H1 (cell line): ENCODE measurements around the gene TBX18. TPM values are rescaled to one million over a fixed set of nuclear protein-coding genes. Genes with fewer than 3 reads are reported as not detected.

ENCODE experiments used
- CTCF ChIA-PET: fragments of 300-600 bp; sonication (Branson Sonifier 250); formaldehyde crosslinking; loops from one replicate; lab custom pipeline; 2021; ENCODE audit not compliant: partially characterized antibody; lab: Charles Lee
- POLR2A ChIA-PET: fragments of 300-600 bp; sonication (Branson Sonifier 250); formaldehyde crosslinking; loops from one replicate; lab custom pipeline; 2021; ENCODE audit warnings: inconsistent platforms; ENCODE audit not compliant: partially characterized antibody; lab: Charles Lee
- DNase-seq, 2 experiments: peaks; one replicate each; pipeline versions ENCODE4 v3.0.0 to v3.0.0-alpha.2; 2010 to 2022; ENCODE audit warnings: low spot score in 2 of 2, low read depth in 1 of 2, mixed read lengths in 1 of 2
- FAIRE-seq: peaks from 2 replicates; lab custom pipeline; 2011; peaks lifted over from hg19 to GRCh38; lab: Jason Lieb, UNC
- H2AFZ ChIP-seq: 2 replicates; pipeline ENCODE4 v1.8.1; 2012; ENCODE audit warnings: low read length, inconsistent platforms
- H2AK5ac ChIP-seq: 2 replicates; pipeline ENCODE4 v1.6.1; 2013; ENCODE audit warnings: low read depth, low read length
- H2BK120ac ChIP-seq: replicated peaks from 2 replicates; pipeline ENCODE3; 2013; ENCODE audit warnings: low read depth, low read length, inconsistent platforms
- H2BK12ac ChIP-seq: 2 replicates; pipeline ENCODE4 v1.6.1; 2013; ENCODE audit warnings: low read depth, low read length
- H2BK15ac ChIP-seq: 2 replicates; pipeline ENCODE4 v1.6.1; 2013; ENCODE audit warnings: low read length
- H2BK20ac ChIP-seq: 2 replicates; pipeline ENCODE4 v1.6.1; 2013; ENCODE audit warnings: low read length
- H2BK5ac ChIP-seq: 2 replicates; pipeline ENCODE4 v1.6.1; 2013; ENCODE audit warnings: low read depth, low read length
- H3K14ac ChIP-seq: 2 replicates; pipeline ENCODE4 v1.6.1; 2013; ENCODE audit warnings: inconsistent platforms; ENCODE audit not compliant: insufficient read length
- H3K18ac ChIP-seq: 2 replicates; pipeline ENCODE4 v1.6.1; 2013; ENCODE audit warnings: low read length; ENCODE audit errors: extremely low read depth
- H3K23ac ChIP-seq: 2 replicates; pipeline ENCODE4 v1.6.1; 2013; ENCODE audit warnings: inconsistent platforms; ENCODE audit not compliant: insufficient read length
- H3K23me2 ChIP-seq: 2 replicates; pipeline ENCODE4 v1.6.1; 2013; ENCODE audit warnings: low read depth, low read length
- H3K27ac ChIP-seq: 2 replicates; pipeline ENCODE4 v1.6.1; 2011; ENCODE audit warnings: low read depth, low read length, inconsistent platforms
- H3K27me3 ChIP-seq, 4 experiments: replicated peaks in 1 of 4; 1 replicate in 1 of 4; 2 replicates in 3 of 4; pipeline versions ENCODE4 v1.6.1 to v1.8.1; 2011 to 2013; ENCODE audit warnings: low read length in 3 of 4, mild to moderate bottlenecking in 3 of 4, inconsistent platforms in 2 of 4, mixed read lengths in 2 of 4, moderate library complexity in 1 of 4; ENCODE audit not compliant: control insufficient read depth in 3 of 4, insufficient read depth in 3 of 4; ENCODE audit errors: extremely low read depth in 1 of 4
- H3K36me3 ChIP-seq, 4 experiments: 2 replicates each; pipeline versions ENCODE4 v1.6.1 to v1.8.1; 2011 to 2013; ENCODE audit warnings: mild to moderate bottlenecking in 4 of 4, low read length in 3 of 4, moderate library complexity in 2 of 4, control low read depth in 1 of 4, inconsistent platforms in 1 of 4; ENCODE audit not compliant: insufficient read depth in 4 of 4, control insufficient read depth in 2 of 4
- H3K4ac ChIP-seq: replicated peaks from 2 replicates; pipeline ENCODE3; 2013; ENCODE audit warnings: low read length, low read depth, mixed read lengths, inconsistent platforms; ENCODE audit not compliant: insufficient read length
- H3K4me1 ChIP-seq, 4 experiments: replicated peaks in 1 of 4; 1 replicate in 1 of 4; 2 replicates in 3 of 4; pipeline versions ENCODE4 v1.6.1 to v1.8.1; 2011 to 2013; ENCODE audit warnings: low read length in 3 of 4, inconsistent platforms in 2 of 4, mixed read lengths in 1 of 4; ENCODE audit not compliant: insufficient read depth in 4 of 4, control insufficient read depth in 3 of 4
- H3K4me2 ChIP-seq, 2 experiments: 2 replicates each; pipeline versions ENCODE4 v1.6.1 to v1.8.1; 2011 to 2013; ENCODE audit warnings: low read depth in 2 of 2, low read length in 2 of 2, control low read depth in 1 of 2, inconsistent platforms in 1 of 2, mild to moderate bottlenecking in 1 of 2; ENCODE audit not compliant: insufficient read depth in 1 of 2
- H3K4me3 ChIP-seq, 4 experiments: fragments of 200-600, 300-600 bp in 1 of 4; sonication (generic), shearing (Covaris generic), sonication (Bioruptor Twin) in 1 of 4; 2 replicates each; pipeline versions ENCODE4 v1.5.1 to v1.8.1; 2011 to 2016; ENCODE audit warnings: low read length in 4 of 4, low read depth in 3 of 4, control low read depth in 2 of 4, inconsistent platforms in 2 of 4, mild to moderate bottlenecking in 2 of 4, mixed read lengths in 1 of 4, moderate library complexity in 1 of 4; ENCODE audit not compliant: insufficient read depth in 2 of 4; ENCODE audit errors: extremely low read depth in 1 of 4
- H3K56ac ChIP-seq: replicated peaks from 2 replicates; pipeline ENCODE3; 2013; ENCODE audit warnings: low read depth, mild to moderate bottlenecking, mixed read lengths, low read length, inconsistent platforms; ENCODE audit not compliant: insufficient read length
- H3K79me1 ChIP-seq: 2 replicates; pipeline ENCODE4 v1.6.1; 2013; ENCODE audit warnings: low read depth, low read length, control low read depth
- H3K79me2 ChIP-seq, 2 experiments: 2 replicates each; pipeline versions ENCODE4 v1.6.1 to v1.8.1; 2012 to 2013; ENCODE audit warnings: low read length in 2 of 2, mild to moderate bottlenecking in 2 of 2, inconsistent platforms in 1 of 2; ENCODE audit not compliant: insufficient read depth in 2 of 2, control insufficient read depth in 1 of 2
- H3K9ac ChIP-seq, 4 experiments: replicated peaks in 1 of 4; 1 replicate in 1 of 4; 2 replicates in 3 of 4; pipeline versions ENCODE4 v1.6.1 to v1.8.1; 2011 to 2013; ENCODE audit warnings: low read depth in 3 of 4, low read length in 3 of 4, control low read depth in 2 of 4, mild to moderate bottlenecking in 2 of 4, moderate library complexity in 2 of 4, inconsistent platforms in 1 of 4; ENCODE audit errors: extremely low read depth in 1 of 4
- H3K9me3 ChIP-seq, 2 experiments: 2 replicates each; pipeline versions ENCODE4 v1.6.1 to v1.8.1; 2012 to 2013; ENCODE audit warnings: mild to moderate bottlenecking in 2 of 2, moderate library complexity in 2 of 2, control low read depth in 1 of 2, inconsistent platforms in 1 of 2, low read depth in 1 of 2, low read length in 1 of 2, mixed read lengths in 1 of 2; ENCODE audit not compliant: insufficient read depth in 2 of 2
- H4K20me1 ChIP-seq, 2 experiments: replicated peaks in 1 of 2; 2 replicates each; pipeline versions ENCODE3 to v1.8.1; 2011 to 2013; ENCODE audit warnings: inconsistent platforms in 2 of 2, low read length in 2 of 2, mild to moderate bottlenecking in 1 of 2; ENCODE audit not compliant: insufficient read depth in 2 of 2, control insufficient read depth in 1 of 2
- H4K5ac ChIP-seq: 2 replicates; pipeline ENCODE4 v1.6.1; 2013; ENCODE audit warnings: low read length, low read depth, mixed read lengths, inconsistent platforms; ENCODE audit not compliant: insufficient read length
- H4K8ac ChIP-seq: 2 replicates; pipeline ENCODE4 v1.8.0; 2013; ENCODE audit warnings: mild to moderate bottlenecking, moderate library complexity, low read length, inconsistent platforms; ENCODE audit not compliant: insufficient read depth; ENCODE audit errors: extremely low read depth
- H4K91ac ChIP-seq: replicated peaks from 2 replicates; pipeline ENCODE3; 2013; ENCODE audit warnings: low read length, mixed read lengths, inconsistent platforms; ENCODE audit not compliant: insufficient read length
- ASH2L ChIP-seq: fragments of 200-600, 300-600 bp; sonication (generic); IDR thresholded peaks from one replicate; pipeline ENCODE4 v1.7.1; 2017; ENCODE audit warnings: low read length
- BRCA1 ChIP-seq: IDR thresholded peaks from 2 replicates; pipeline ENCODE4 v1.6.1; 2012; ENCODE audit warnings: low read depth, low read length, improper control_type of control experiment
- CBX5 ChIP-seq: fragments of 300-800, 300-1000 bp; sonication (generic); IDR thresholded peaks from 2 replicates; pipeline ENCODE4 v1.7.1; 2016; ENCODE audit warnings: antibody characterized with exemption, low read length, low read depth
- CBX8 ChIP-seq: fragments of 300-800, 300-1000 bp; sonication (generic); IDR thresholded peaks from 2 replicates; pipeline ENCODE4 v1.7.1; 2016; ENCODE audit warnings: low read depth, low read length, borderline replicate concordance
- CHD2 ChIP-seq: IDR thresholded peaks from 2 replicates; pipeline ENCODE4 v1.6.1; 2012; ENCODE audit warnings: low read length, improper control_type of control experiment
- CTBP2 ChIP-seq: IDR thresholded peaks from 2 replicates; pipeline ENCODE4 v1.7.0; 2011; ENCODE audit warnings: borderline replicate concordance, mild to moderate bottlenecking, moderate library complexity, mixed read lengths, low read length; ENCODE audit not compliant: insufficient read depth, insufficient read length
- HDAC6 ChIP-seq: IDR thresholded peaks from one replicate; pipeline ENCODE4 v1.7.1; 2012; ENCODE audit warnings: low read depth, mild to moderate bottlenecking, inconsistent platforms, low read length, moderate library complexity
- NRF1 ChIP-seq: IDR thresholded peaks from 2 replicates; pipeline ENCODE4 v1.6.1; 2011; ENCODE audit warnings: mild to moderate bottlenecking, low read depth, low read length, improper control_type of control experiment
- POU5F1 ChIP-seq: IDR thresholded peaks from 2 replicates; pipeline ENCODE4 v1.6.1; 2011; ENCODE audit warnings: low read depth, mild to moderate bottlenecking, low read length, moderate library complexity
- RBBP5 ChIP-seq: IDR thresholded peaks from 2 replicates; pipeline ENCODE4 v1.7.1; 2012; ENCODE audit warnings: low read depth, mild to moderate bottlenecking, inconsistent platforms, low read length, moderate library complexity, borderline replicate concordance
- RFX5 ChIP-seq: IDR thresholded peaks from 2 replicates; pipeline ENCODE4 v1.6.1; 2011; ENCODE audit warnings: low read depth, low read length, improper control_type of control experiment, borderline replicate concordance
- SIN3A ChIP-seq, 2 experiments: IDR thresholded peaks in 1 of 2; conservative IDR thresholded peaks in 1 of 2; 2 replicates each; pipeline ENCODE4 v1.6.1; 2011 to 2012; ENCODE audit warnings: low read length in 2 of 2, improper control_type of control experiment in 1 of 2, low read depth in 1 of 2, mild to moderate bottlenecking in 1 of 2
- TAF1 ChIP-seq: IDR thresholded peaks from 2 replicates; pipeline ENCODE4 v1.6.1; 2011; ENCODE audit warnings: mild to moderate bottlenecking, low read depth, low read length
- WGBS, 2 experiments: shearing (Covaris generic) in 1 of 2; methylation state at CpG; one replicate each; pipeline versions ENCODE4 v1.1.6 to v1.1.7; 2013 to 2015; ENCODE audit warnings: low lambda C conversion rate in 2 of 2, mixed read lengths in 2 of 2, inconsistent platforms in 1 of 2, low coverage in 1 of 2, missing lambda C conversion rate in 1 of 2; ENCODE audit not compliant: insufficient replicate concordance in 2 of 2, insufficient coverage in 1 of 2, insufficient read length in 1 of 2; ENCODE audit errors: extremely low coverage in 1 of 2, missing lambda C conversion rate in 1 of 2; 5-methylcytosine and 5-hydroxymethylcytosine counted together
- polyA plus RNA-seq, 7 experiments: library from polyadenylated mRNA; depleted of rRNA in 3 of 7; stranded (reverse) in 5 of 7; unstranded in 2 of 7; fragments of >200 nt in 5 of 7; fragments of 200-250 nt in 2 of 7; gene quantifications; 1 replicate in 5 of 7; 2 replicates in 1 of 7; 4 replicates in 1 of 7; pipeline versions ENCODE4 v1.2.1 to v1.2.3, GENCODE V29; 2011 to 2013; ENCODE audit warnings: missing spikeins in 2 of 7, mixed read lengths in 2 of 7
- total RNA-seq: library from RNA; stranded (reverse); fragmentation: NEBNext Ultra II Directional; extraction: Animal tissue kit (Norgen Biotek cat#: 25700); gene quantifications from 2 replicates; pipeline ENCODE4 v1.2.1, GENCODE V29; 2021
- TF ChIP-seq, protein P1 (sequence below): IDR thresholded peaks from 2 replicates; pipeline ENCODE4 v1.6.1; 2012; ENCODE audit warnings: inconsistent platforms

The TBX18 gene
- total and polyA plus RNA-seq, 2 of the 8 experiments (the other 6 are each of a cell fraction or from before 2014, with no cell fraction given): 0.02 TPM; not detected in 1

DNA sequence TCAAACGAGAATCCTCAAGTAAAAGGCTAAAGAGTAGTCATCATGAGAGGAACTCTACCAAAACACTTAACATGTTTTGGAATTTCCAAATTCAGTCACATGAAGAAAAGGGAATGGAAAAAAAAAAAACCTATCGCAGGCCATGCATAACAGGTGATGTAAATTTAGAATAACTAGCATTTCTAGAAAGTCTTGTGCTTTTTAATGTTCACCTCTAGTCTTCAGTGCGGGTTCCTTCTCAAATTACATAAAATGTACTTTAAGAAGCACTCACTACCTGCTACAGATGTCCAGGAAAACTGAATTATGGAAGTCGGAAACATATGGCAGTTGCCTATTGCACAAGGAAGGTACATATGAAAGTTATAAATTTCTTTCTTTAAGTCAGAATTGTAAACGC lies 6.1 kb upstream of the TBX18 start:
- no peak overlapping the region for H3K27ac ChIP-seq
- no peak overlapping the region for H3K4ac ChIP-seq
- H3K79me2 ChIP-seq: no peaks in the 10 kb centered on the region
- no peak overlapping the region for H3K4me3 ChIP-seq
- no peaks in the 10 kb centered on the region for H3K36me3 ChIP-seq
- no peak overlapping the region for H3K18ac ChIP-seq
- no peaks in the 10 kb centered on the region; a peak in 1 of 4 replicates for H3K9me3 ChIP-seq
- H2BK20ac ChIP-seq: no peak overlapping the region
- H2AK5ac ChIP-seq: no peak overlapping the region
- H2BK15ac ChIP-seq: no peak overlapping the region
- no peak overlapping the region for H2BK120ac ChIP-seq
- no peaks in the 10 kb centered on the region for H3K79me1 ChIP-seq
- H4K20me1 ChIP-seq: peaks cover 15 to 21% of the 10 kb centered on the region in 2 experiments
- WGBS, 2 experiments: 41% methylated on average over 5 of the region's 5 CpGs; no CpG with 5 or more reads in 1 of the 2 experiments
- H2BK12ac ChIP-seq: no peak overlapping the region
- no peak overlapping the region for H3K23ac ChIP-seq
- H3K9ac ChIP-seq: no peak overlapping the region
- no peak overlapping the region for H3K56ac ChIP-seq
- H3K27me3 ChIP-seq: peaks cover 76 to 100% (median 90%) of the 10 kb centered on the region in 4 experiments
- no peak overlapping the region for H2AFZ ChIP-seq
- CTCF ChIA-PET: interaction anchor here (1.0 to 2.1 kb wide), 2 partner anchors 8 kb away, joined by 4 to 11 read pairs; no protein-coding TSS in a partner anchor
- no peak overlapping the region for H4K91ac ChIP-seq
- FAIRE-seq (no peak), DNase-seq (no peak)
- H2BK5ac ChIP-seq: no peak overlapping the region
- H4K8ac ChIP-seq: no peak overlapping the region
- H3K14ac ChIP-seq: no peak overlapping the region
- no peak overlapping the region for H3K4me2 ChIP-seq
- POLR2A ChIA-PET: no interaction called here
- H3K4me1 ChIP-seq: peaks cover 0 to 18% (median 9%) of the 10 kb centered on the region in 4 experiments; a peak in 4 of 7 replicates
- peaks cover 11% of the 10 kb centered on the region; the same call in 1 of the 2 replicates for H3K23me2 ChIP-seq
- H4K5ac ChIP-seq: no peak overlapping the region
- TF ChIP-seq BRCA1 (no peak), NRF1 (no peak), CBX5 (no peak), HDAC6 (no peak), TAF1 (no peak), CBX8 (no peak), CTBP2 (no peak), RFX5 (no peak), POU5F1 (no peak), CHD2 (no peak), RBBP5 (no peak), ASH2L (no peak), SIN3A (conservative IDR thresholded peaks at IDR 0.05 in 1 of 2, IDR thresholded peaks at IDR 0.05 in 1 of 2; ENCODE audit: low read depth in 1 of 2, low read length in 2 of 2) (no peak)
- TF ChIP-seq, protein P1, sequence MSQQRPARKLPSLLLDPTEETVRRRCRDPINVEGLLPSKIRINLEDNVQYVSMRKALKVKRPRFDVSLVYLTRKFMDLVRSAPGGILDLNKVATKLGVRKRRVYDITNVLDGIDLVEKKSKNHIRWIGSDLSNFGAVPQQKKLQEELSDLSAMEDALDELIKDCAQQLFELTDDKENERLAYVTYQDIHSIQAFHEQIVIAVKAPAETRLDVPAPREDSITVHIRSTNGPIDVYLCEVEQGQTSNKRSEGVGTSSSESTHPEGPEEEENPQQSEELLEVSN: no peak
